Caco-2 (cell line): ENCODE results near the gene STK38L. TPM values are rescaled to one million over a fixed set of nuclear protein-coding genes. Genes with fewer than 3 reads are reported as not detected.

ENCODE experiments used
- BruUV-seq: library from RNA; stranded (reverse); fragments of 400-500 nt; replicated peaks from 2 replicates; lab custom pipeline; 2021; lab: Mats Ljungman, UMichigan
- CTCF ChIA-PET: fragments of 300-600 bp; sonication (Branson Sonifier 250); formaldehyde crosslinking; loops from one replicate; lab custom pipeline; 2022; ENCODE audit warnings: antibody characterized with exemption; lab: Charles Lee
- POLR2A ChIA-PET: fragments of 300-600 bp; sonication (Branson Sonifier 250); formaldehyde crosslinking; loops from one replicate; lab custom pipeline; 2022; ENCODE audit warnings: antibody characterized with exemption; lab: Charles Lee
- DNase-seq, 2 experiments: peaks; one replicate each; pipeline versions ENCODE4 v3.0.0 to v3.0.0-alpha.2; 2020 to 2022
- H3K27me3 ChIP-seq: replicated peaks from 2 replicates; pipeline ENCODE4 v1.6.0; 2011; ENCODE audit warnings: low read length; ENCODE audit not compliant: control insufficient read depth, insufficient read depth
- H3K36me3 ChIP-seq: 2 replicates; pipeline ENCODE4 v1.5.1; 2011; ENCODE audit warnings: low read length; ENCODE audit not compliant: control insufficient read depth, insufficient read depth
- H3K4me1 ChIP-seq: fragments of 250-450 bp; sonication (Bioruptor Pico); 2 replicates; pipeline ENCODE4 v1.5.1; 2020; ENCODE audit warnings: mild to moderate bottlenecking
- H3K4me3 ChIP-seq: 2 replicates; pipeline ENCODE4 v1.5.1; 2011; ENCODE audit warnings: low read depth, mild to moderate bottlenecking, control low read depth, low read length
- H3K9me3 ChIP-seq: fragments of 250-450 bp; sonication (Bioruptor Pico); 2 replicates; pipeline ENCODE4 v1.5.1; 2020; ENCODE audit warnings: mild to moderate bottlenecking, moderate library complexity
- H3K27ac Mint-ChIP-seq: one replicate; pipeline ENCODE4 v1.8.0; 2022; ENCODE audit warnings: mixed read lengths; ENCODE audit not compliant: unreplicated experiment
- H3K27me3 Mint-ChIP-seq: one replicate; pipeline ENCODE4 v1.8.0; 2022; ENCODE audit warnings: mixed read lengths; ENCODE audit not compliant: insufficient read depth, unreplicated experiment
- H3K36me3 Mint-ChIP-seq: one replicate; pipeline ENCODE4 v1.8.0; 2022; ENCODE audit warnings: mild to moderate bottlenecking, mixed read lengths; ENCODE audit not compliant: insufficient read depth, unreplicated experiment
- H3K4me1 Mint-ChIP-seq: one replicate; pipeline ENCODE4 v1.8.0; 2022; ENCODE audit warnings: low read depth, mixed read lengths; ENCODE audit not compliant: unreplicated experiment
- H3K4me3 Mint-ChIP-seq: one replicate; pipeline ENCODE4 v1.8.0; 2022; ENCODE audit warnings: mild to moderate bottlenecking, moderate library complexity, mixed read lengths; ENCODE audit not compliant: unreplicated experiment
- H3K9me3 Mint-ChIP-seq: one replicate; pipeline ENCODE4 v1.8.0; 2022; ENCODE audit warnings: mixed read lengths; ENCODE audit not compliant: unreplicated experiment
- CTCF ChIP-seq, 2 experiments: fragments of 200-600 bp in 1 of 2; IDR thresholded peaks; 1 replicate in 1 of 2; 2 replicates in 1 of 2; pipeline versions ENCODE4 v1.5.1 to v1.8.0; 2011 to 2022; ENCODE audit warnings: antibody characterized with exemption in 1 of 2, control low read depth in 1 of 2, inconsistent platforms in 1 of 2, low read depth in 1 of 2, low read length in 1 of 2, mild to moderate bottlenecking in 1 of 2, moderate library complexity in 1 of 2; ENCODE audit not compliant: insufficient read depth in 1 of 2, severe bottlenecking in 1 of 2, unreplicated experiment in 1 of 2
- intact Hi-C: fragments of 100-400 bp; cut with micrococcal nuclease; formaldehyde crosslinking; loops from one replicate; pipeline ENCODE4 v1.10.0; 2022; ENCODE audit not compliant: unreplicated experiment
- total RNA-seq: library from RNA; stranded (reverse); gene quantifications from 2 replicates; pipeline ENCODE4 v1.2.3, GENCODE V29; 2022

The STK38L gene
- total RNA-seq, 1 experiment from 2014 or later, result 59.4 TPM

DNA sequence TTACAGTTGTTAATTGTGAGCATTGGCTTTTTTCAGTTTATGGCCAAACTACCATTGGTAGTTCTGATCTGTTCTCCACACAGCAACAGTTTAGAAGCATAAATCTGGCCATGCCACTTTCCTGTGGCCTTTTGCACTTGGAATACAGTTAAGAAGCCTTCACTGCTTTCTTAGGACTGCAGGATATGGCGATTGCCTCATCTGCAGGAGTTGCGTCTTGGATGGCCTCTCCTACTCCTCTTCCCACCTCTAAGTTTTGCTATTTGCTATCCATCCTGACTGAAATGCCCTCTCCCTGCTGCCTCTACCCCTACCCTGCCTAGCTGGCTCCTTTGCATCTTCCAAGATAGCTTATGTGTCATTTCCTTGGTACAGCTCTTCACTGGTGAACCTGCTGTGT lies 75.8 kb downstream of the STK38L start:
- Histone ChIP-seq H3K4me1 (0 out of 2 replicates have a peak, but pooled peaks cover 4% of the 10 kb centered on the region), H3K9me3 (no peaks in the 10 kb centered on the region), H3K27me3 (no peaks in the 10 kb centered on the region), H3K36me3 (no peaks in the 10 kb centered on the region; the same call in 1 of the 2 replicates), H3K4me3 (no peak overlapping the region)
- ChIA-PET CTCF (no interaction called here), POLR2A (no interaction called here)
- Mint-ChIP-seq H3K4me3 (no peak overlapping the region), H3K9me3 (no peaks in the 10 kb centered on the region), H3K4me1 (no peaks in the 10 kb centered on the region), H3K27me3 (no peaks in the 10 kb centered on the region), H3K27ac (no peak overlapping the region), H3K36me3 (peaks cover 28% of the 10 kb centered on the region)
- intact Hi-C loops, result no loop called here
- no peak for TF ChIP-seq CTCF (IDR thresholded peaks at IDR 0.05; ENCODE audit: insufficient read depth in 1 of 2, low read depth in 1 of 2, low read length in 1 of 2, severe bottlenecking in 1 of 2, unreplicated experiment in 1 of 2)
- BruUV-seq, result no TSS peak
- DNase-seq, result no peak

DNA sequence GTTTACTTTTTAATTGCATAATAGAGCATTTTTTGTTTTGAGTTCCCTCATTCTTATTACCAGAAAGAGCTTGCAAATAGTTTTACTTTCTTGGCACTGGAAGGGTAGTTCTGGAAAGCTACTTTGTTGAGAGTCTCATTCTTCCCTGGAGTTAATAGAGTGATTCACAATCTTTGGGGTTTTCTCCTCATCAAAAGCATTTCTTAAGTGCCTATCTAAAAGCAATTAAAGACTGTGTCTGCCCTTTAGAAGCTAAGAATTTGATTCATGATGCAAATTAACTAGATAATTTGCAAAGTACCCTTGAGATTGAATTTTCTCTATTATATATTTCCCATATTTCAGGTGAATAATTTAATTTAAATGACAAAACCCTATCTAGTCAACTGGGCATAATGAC lies 80.4 kb downstream of the STK38L start:
- H3K27ac Mint-ChIP-seq, result no peak overlapping the region
- POLR2A ChIA-PET, result no interaction called here

DNA sequence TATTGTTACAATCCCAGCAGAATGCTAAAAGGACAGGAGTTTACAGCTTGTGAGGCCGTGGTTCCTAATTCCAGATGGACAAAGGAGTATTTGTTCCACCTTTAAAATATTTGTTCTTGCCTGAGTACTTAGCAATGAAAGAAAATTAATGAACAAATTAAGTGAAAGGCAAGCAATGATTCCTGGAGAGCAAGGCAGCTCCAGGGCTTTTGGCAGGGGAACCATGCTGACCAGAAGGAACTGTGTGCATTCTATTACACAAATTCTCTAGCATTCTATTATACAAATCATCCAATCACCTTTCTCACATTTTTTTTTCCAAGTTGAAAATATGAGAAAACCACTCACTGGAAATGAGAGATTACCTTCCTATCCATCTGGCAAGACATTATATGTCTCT lies 86.8 kb downstream of the STK38L start:
- Mint-ChIP-seq H3K27ac (peak overlapping the region; percentile 83), H3K27me3 (no peaks in the 10 kb centered on the region), H3K9me3 (no peaks in the 10 kb centered on the region), H3K36me3 (peaks cover 22% of the 10 kb centered on the region), H3K4me1 (peaks cover 37% of the 10 kb centered on the region), H3K4me3 (peak overlapping the region; percentile 80)
- no TSS peak for BruUV-seq
- no peak for TF ChIP-seq CTCF (IDR thresholded peaks at IDR 0.05; ENCODE audit: insufficient read depth in 1 of 2, low read depth in 1 of 2, low read length in 1 of 2, severe bottlenecking in 1 of 2, unreplicated experiment in 1 of 2)
- intact Hi-C loops, result no loop called here
- Histone ChIP-seq H3K27me3 (no peaks in the 10 kb centered on the region), H3K36me3 (no peaks in the 10 kb centered on the region; the same call in 1 of the 2 replicates), H3K4me1 (peaks cover 27% of the 10 kb centered on the region), H3K9me3 (no peaks in the 10 kb centered on the region), H3K4me3 (no peak overlapping the region)
- ChIA-PET POLR2A (no interaction called here), CTCF (no interaction called here)
- DNase-seq, result no peak

More for the DNA sequence above, 80.4 kb downstream of the STK38L start:
- intact Hi-C loops, result no loop called here
- no peaks in the 10 kb centered on the region for H3K27me3 Mint-ChIP-seq
- Histone ChIP-seq H3K4me1 (no peaks in the 10 kb centered on the region), H3K4me3 (no peak overlapping the region), H3K27me3 (no peaks in the 10 kb centered on the region), H3K36me3 (no peaks in the 10 kb centered on the region; the same call in none of the 2 replicates), H3K9me3 (no peaks in the 10 kb centered on the region)
- DNase-seq, result no peak
- no peak for TF ChIP-seq CTCF (IDR thresholded peaks at IDR 0.05; ENCODE audit: insufficient read depth in 1 of 2, low read depth in 1 of 2, low read length in 1 of 2, severe bottlenecking in 1 of 2, unreplicated experiment in 1 of 2)
- peaks cover under 1% of the 10 kb centered on the region for H3K4me1 Mint-ChIP-seq
- H3K9me3 Mint-ChIP-seq, result no peaks in the 10 kb centered on the region
- H3K36me3 Mint-ChIP-seq, result peaks cover 34% of the 10 kb centered on the region
- H3K4me3 Mint-ChIP-seq, result no peak overlapping the region
- CTCF ChIA-PET, result no interaction called here
- BruUV-seq, result TSS peak; percentile 13
